Smooth muscle cell (in vitro differentiated cells): ENCODE measurements around the gene TDP2. TPM values are rescaled to one million over a fixed set of nuclear protein-coding genes. Genes with fewer than 3 reads are reported as not detected.

Source experiments
- DNase-seq: peaks from one replicate; lab custom pipeline; 2025; ENCODE audit not compliant: unreplicated experiment; lab: John Stamatoyannopoulos, UW
- H2AFZ ChIP-seq: fragments of 200-600 bp; sonication (generic); 2 replicates; pipeline ENCODE4 v1.6.0; 2016; ENCODE audit warnings: antibody characterized with exemption, low read depth, mild to moderate bottlenecking
- H3F3A ChIP-seq: fragments of 200-600 bp; sonication (generic); 2 replicates; pipeline ENCODE4 v1.6.0; 2017; ENCODE audit warnings: antibody characterized with exemption, low read depth
- H3K27ac ChIP-seq: fragments of 200-600 bp; sonication (generic); 2 replicates; pipeline ENCODE4 v1.5.1; 2016; ENCODE audit warnings: low read depth, mild to moderate bottlenecking
- H3K27me3 ChIP-seq: fragments of 200-600 bp; sonication (generic); 2 replicates; pipeline ENCODE4 v1.6.1; 2016; ENCODE audit warnings: low read depth, mild to moderate bottlenecking
- H3K36me3 ChIP-seq: fragments of 200-600 bp; sonication (generic); 2 replicates; pipeline ENCODE4 v1.5.1; 2016; ENCODE audit warnings: low read depth
- H3K4me1 ChIP-seq: fragments of 200-600 bp; sonication (generic); 2 replicates; pipeline ENCODE4 v1.5.1; 2016; ENCODE audit warnings: low read depth
- H3K4me2 ChIP-seq: fragments of 200-600 bp; sonication (generic); 2 replicates; pipeline ENCODE4 v1.6.0; 2016; ENCODE audit warnings: mild to moderate bottlenecking
- H3K4me3 ChIP-seq: fragments of 200-600 bp; sonication (generic); 2 replicates; pipeline ENCODE4 v1.5.1; 2016; ENCODE audit warnings: mild to moderate bottlenecking
- H3K79me2 ChIP-seq: fragments of 200-600 bp; sonication (generic); 2 replicates; pipeline ENCODE4 v1.6.0; 2016; ENCODE audit warnings: low read depth, mild to moderate bottlenecking
- H3K9ac ChIP-seq: fragments of 200-600 bp; sonication (generic); 2 replicates; pipeline ENCODE4 v1.6.0; 2016; ENCODE audit warnings: low read depth
- H3K9me3 ChIP-seq: fragments of 200-600 bp; sonication (generic); replicated peaks from 2 replicates; pipeline ENCODE4 v1.5.1; 2016; ENCODE audit warnings: low read depth
- H4K20me1 ChIP-seq: fragments of 200-600 bp; sonication (generic); 2 replicates; pipeline ENCODE4 v1.6.0; 2016; ENCODE audit warnings: low read depth
- CTCF ChIP-seq: fragments of 200-600 bp; sonication (generic); IDR thresholded peaks from 2 replicates; pipeline ENCODE4 v1.5.1; 2017; ENCODE audit warnings: borderline replicate concordance, mild to moderate bottlenecking, antibody characterized with exemption; ENCODE audit not compliant: insufficient read depth, poor library complexity, severe bottlenecking
- WGBS: methylation state at CpG from one replicate; pipeline ENCODE4 v1.1.7; 2016; ENCODE audit warnings: low lambda C conversion rate; 5-methylcytosine and 5-hydroxymethylcytosine counted together
- polyA plus RNA-seq: library from polyadenylated mRNA; unstranded; fragments of >200 nt; fragmentation: Nextera tagmentation; extraction: Ambion mirVana; gene quantifications from 2 replicates; pipeline ENCODE4 v1.2.1, GENCODE V29; 2016
- total RNA-seq: library from RNA; depleted of rRNA; stranded (reverse); fragments of >200 nt; gene quantifications from 2 replicates; pipeline ENCODE4 v1.2.3, GENCODE V29; 2014

Gene TDP2
- total and polyA plus RNA-seq, 2 experiments from 2014 or later, result 13.0 to 16.2 TPM

GRCh38 chr6:24630856-24631505, 35.7 kb downstream of the TDP2 start:
- WGBS, result 69% methylated on average over 5 of the region's 5 CpGs
- TF ChIP-seq CTCF, result no peak
- no peaks in the 10 kb centered on the region for H3K36me3 ChIP-seq
- no peak overlapping the region for H3K4me3 ChIP-seq
- H3K79me2 ChIP-seq, result no peaks in the 10 kb centered on the region
- no peak overlapping the region for H2AFZ ChIP-seq
- H3K9ac ChIP-seq, result no peak overlapping the region
- peaks cover 10% of the 10 kb centered on the region for H3K4me1 ChIP-seq
- H3K4me2 ChIP-seq, result no peak overlapping the region
- peaks cover 5% of the 10 kb centered on the region for H3K27me3 ChIP-seq
- H4K20me1 ChIP-seq, result no peaks in the 10 kb centered on the region
- H3F3A ChIP-seq, result no peaks in the 10 kb centered on the region
- no peak overlapping the region for H3K27ac ChIP-seq
- DNase-seq, result no peak
- H3K9me3 ChIP-seq, result no peaks in the 10 kb centered on the region

- no peak overlapping the region for H3K4me2 ChIP-seq
- no peaks in the 10 kb centered on the region for H3K27me3 ChIP-seq
- no peak overlapping the region for H3K27ac ChIP-seq
- H2AFZ ChIP-seq, result no peak overlapping the region
- no peaks in the 10 kb centered on the region for H3K79me2 ChIP-seq
- no peak for TF ChIP-seq CTCF
- no peaks in the 10 kb centered on the region for H4K20me1 ChIP-seq
- no peaks in the 10 kb centered on the region for H3K36me3 ChIP-seq
- no peak overlapping the region for H3K9ac ChIP-seq
- no peaks in the 10 kb centered on the region for H3K4me1 ChIP-seq
- H3F3A ChIP-seq, result no peaks in the 10 kb centered on the region
- DNase-seq, result no peak
- WGBS, result 78% methylated on average over 7 of the region's 7 CpGs
- H3K4me3 ChIP-seq, result no peak overlapping the region
- H3K9me3 ChIP-seq, result no peaks in the 10 kb centered on the region
Observed at GRCh38 chr6:24621626-24622289, 44.9 kb downstream of the TDP2 start.

GRCh38 chr6:24620637-24621036, 46.1 kb downstream of the TDP2 start:
- no peak for TF ChIP-seq CTCF
- no peaks in the 10 kb centered on the region for H3K9me3 ChIP-seq
- H3F3A ChIP-seq, result no peaks in the 10 kb centered on the region
- no peak overlapping the region for H3K4me3 ChIP-seq
- no peak overlapping the region for H2AFZ ChIP-seq
- no peaks in the 10 kb centered on the region for H4K20me1 ChIP-seq
- H3K79me2 ChIP-seq, result no peaks in the 10 kb centered on the region
- WGBS, result 87% methylated on average over 3 of the region's 3 CpGs
- no peaks in the 10 kb centered on the region for H3K4me1 ChIP-seq
- H3K27ac ChIP-seq, result no peak overlapping the region
- no peak for DNase-seq
- no peak overlapping the region for H3K4me2 ChIP-seq
- no peaks in the 10 kb centered on the region for H3K27me3 ChIP-seq
- no peak overlapping the region for H3K9ac ChIP-seq
- no peaks in the 10 kb centered on the region for H3K36me3 ChIP-seq
